Fibroblast of skin of back (primary cell): ENCODE results near the gene HMGA1.

Experiments used
- DNase-seq: peaks from one replicate; pipeline ENCODE4 v3.0.0-alpha.2; 2013

HMGA1 gene

GRCh38 chr6:34292954-34293353 lies 56.3 kb downstream of the HMGA1 start:
- no peak for DNase-seq

GRCh38 chr6:34295721-34296120 lies 59.0 kb downstream of the HMGA1 start:
- DNase-seq: no peak
